GM12878 (cell line): ENCODE measurements around the gene SLC23A1. TPM values are rescaled to one million over a fixed set of nuclear protein-coding genes. Genes with fewer than 3 reads are reported as not detected.

Source experiments
- ATAC-seq: fragments of 200-7000 bp; cut with Tn5 transposase; 3 replicates; pipeline ENCODE4 v1.9.1; 2020; ENCODE audit warnings: mild to moderate bottlenecking, moderate library complexity
- BruUV-seq: library from RNA; stranded (reverse); fragments of 400-500 nt; replicated peaks from 2 replicates; lab custom pipeline; 2021; lab: Mats Ljungman, UMichigan
- CTCF ChIA-PET: fragments of 300-600 bp; sonication (Branson Sonifier 250); formaldehyde crosslinking; extraction: SDS; loops from one replicate; lab custom pipeline; 2021; ENCODE audit warnings: inconsistent platforms; lab: Yijun Ruan, JAX
- POLR2A ChIA-PET: fragments of 350-600 bp; formaldehyde crosslinking; extraction: SDS; loops from one replicate; lab custom pipeline; 2021; ENCODE audit warnings: inconsistent platforms; lab: Charles Lee
- RAD21 ChIA-PET: fragments of 300-600 bp; sonication (Branson Sonifier 250); formaldehyde crosslinking; loops from one replicate; lab custom pipeline; 2023; ENCODE audit warnings: antibody characterized with exemption; ENCODE audit not compliant: unreplicated experiment; lab: Charles Lee
- SMC1A ChIA-PET: fragments of 300-600 bp; sonication (Branson Sonifier 250); formaldehyde crosslinking; loops from one replicate; lab custom pipeline; 2023; ENCODE audit not compliant: unreplicated experiment, uncharacterized antibody; lab: Charles Lee
- DNase-seq: peaks from one replicate; pipeline ENCODE4 v3.0.0-alpha.2; 2011; ENCODE audit warnings: low read depth, low spot score
- FAIRE-seq: peaks from 3 replicates; lab custom pipeline; 2011; peaks lifted over from hg19 to GRCh38; lab: Jason Lieb, UNC
- H2AFZ ChIP-seq: 2 replicates; pipeline ENCODE4 v1.6.0; 2011; ENCODE audit warnings: low read depth, low read length, control low read depth; ENCODE audit not compliant: control insufficient read depth
- H3K27ac ChIP-seq: 2 replicates; pipeline ENCODE4 v1.5.1; 2011; ENCODE audit warnings: control low read depth; ENCODE audit not compliant: control insufficient read depth, insufficient read depth
- H3K27me3 ChIP-seq, 2 experiments: replicated peaks in 1 of 2; 2 replicates each; pipeline versions ENCODE4 v1.6.0 to v1.6.1; 2011; ENCODE audit warnings: low read length in 1 of 2; ENCODE audit not compliant: control insufficient read depth in 2 of 2, insufficient read depth in 2 of 2
- H3K36me3 ChIP-seq, 2 experiments: 2 replicates each; pipeline ENCODE4 v1.5.1; 2011; ENCODE audit warnings: low read length in 1 of 2; ENCODE audit not compliant: control insufficient read depth in 2 of 2, insufficient read depth in 2 of 2
- H3K4me1 ChIP-seq: 2 replicates; pipeline ENCODE4 v1.6.1; 2011; ENCODE audit warnings: mild to moderate bottlenecking, low read length, moderate library complexity, mixed read lengths; ENCODE audit not compliant: control insufficient read depth, insufficient read depth
- H3K4me2 ChIP-seq: 2 replicates; pipeline ENCODE4 v1.6.0; 2011; ENCODE audit warnings: control low read depth; ENCODE audit not compliant: control insufficient read depth, insufficient read depth
- H3K4me3 ChIP-seq: fragments of 200-600 bp; sonication (generic); 2 replicates; pipeline ENCODE4 v1.5.1; 2016
- H3K79me2 ChIP-seq: 2 replicates; pipeline ENCODE4 v1.6.0; 2011; ENCODE audit warnings: low read length; ENCODE audit not compliant: control insufficient read depth, insufficient read depth
- H3K9ac ChIP-seq: 2 replicates; pipeline ENCODE4 v1.8.0; 2011; ENCODE audit warnings: low read length, control low read depth, mixed read lengths; ENCODE audit not compliant: control insufficient read depth, insufficient read depth
- H3K9me3 ChIP-seq: replicated peaks from 3 replicates; pipeline ENCODE4 v1.5.1; 2011; ENCODE audit warnings: mild to moderate bottlenecking, low read length; ENCODE audit not compliant: control insufficient read depth, insufficient read depth
- H4K20me1 ChIP-seq: 2 replicates; pipeline ENCODE4 v1.6.0; 2011; ENCODE audit not compliant: control insufficient read depth, insufficient read depth
- BACH1 ChIP-seq: fragments of 450-650 bp; IDR thresholded peaks from 2 replicates; pipeline ENCODE4 v1.6.1; 2017; ENCODE audit warnings: mild to moderate bottlenecking, borderline replicate concordance
- BCL3 ChIP-seq: IDR thresholded peaks from 2 replicates; pipeline ENCODE4 v1.6.1; 2011; ENCODE audit warnings: borderline replicate concordance, low read depth, mild to moderate bottlenecking, moderate library complexity, low read length; ENCODE audit not compliant: insufficient read depth, poor library complexity, severe bottlenecking
- CTCF ChIP-seq, 3 experiments: IDR thresholded peaks in 2 of 3; conservative IDR thresholded peaks in 1 of 3; 2 replicates each; pipeline ENCODE4 v1.5.1; 2011; ENCODE audit warnings: low read depth in 3 of 3, low read length in 3 of 3, mild to moderate bottlenecking in 3 of 3, control low read depth in 2 of 3, moderate library complexity in 2 of 3, inconsistent platforms in 1 of 3, mixed read lengths in 1 of 3; ENCODE audit not compliant: control insufficient read depth in 2 of 3, insufficient read depth in 1 of 3; ENCODE audit errors: extremely low read depth in 1 of 3
- GABPA ChIP-seq: IDR thresholded peaks from 2 replicates; pipeline ENCODE4 v1.6.1; 2014; ENCODE audit warnings: antibody characterized with exemption, low read depth, mild to moderate bottlenecking, inconsistent platforms
- IKZF2 ChIP-seq, 2 experiments: fragments of 450-650 bp; IDR thresholded peaks; 2 replicates each; pipeline ENCODE4 v1.6.1; 2017; ENCODE audit warnings: mild to moderate bottlenecking in 2 of 2, moderate library complexity in 2 of 2
- KLF5 ChIP-seq: fragments of 450-650 bp; IDR thresholded peaks from 2 replicates; pipeline ENCODE4 v1.6.1; 2014; ENCODE audit warnings: mild to moderate bottlenecking; ENCODE audit not compliant: partially characterized antibody
- MLLT1 ChIP-seq: fragments of 450-650 bp; IDR thresholded peaks from 2 replicates; pipeline ENCODE4 v1.6.1; 2016; ENCODE audit warnings: mild to moderate bottlenecking
- MTA3 ChIP-seq: IDR thresholded peaks from 2 replicates; pipeline ENCODE4 v1.6.1; 2012; ENCODE audit warnings: low read length, inconsistent platforms, borderline replicate concordance
- PAX5 ChIP-seq: IDR thresholded peaks from 2 replicates; pipeline ENCODE4 v1.6.1; 2011; ENCODE audit warnings: low read depth, low read length, borderline replicate concordance
- RAD21 ChIP-seq: IDR thresholded peaks from 2 replicates; pipeline ENCODE4 v1.6.1; 2011; ENCODE audit warnings: mild to moderate bottlenecking, low read depth, low read length, moderate library complexity; ENCODE audit not compliant: insufficient read depth
- RFX5 ChIP-seq: IDR thresholded peaks from 2 replicates; pipeline ENCODE4 v1.6.1; 2011; ENCODE audit warnings: low read depth, low read length, improper control_type of control experiment
- SUZ12 ChIP-seq: fragments of 200-600 bp; sonication (generic); IDR thresholded peaks from one replicate; pipeline ENCODE4 v1.6.1; 2018; ENCODE audit warnings: antibody characterized with exemption, mild to moderate bottlenecking; ENCODE audit not compliant: unreplicated experiment
- WRNIP1 ChIP-seq: IDR thresholded peaks from 2 replicates; pipeline ENCODE4 v1.6.1; 2011; ENCODE audit warnings: low read depth, low read length, improper control_type of control experiment, borderline replicate concordance
- WGBS: methylation state at CpG from one replicate; pipeline ENCODE4 v1.1.6; 2016; ENCODE audit warnings: low lambda C conversion rate; ENCODE audit not compliant: insufficient replicate concordance, insufficient coverage; ENCODE audit errors: missing lambda C conversion rate; 5-methylcytosine and 5-hydroxymethylcytosine counted together
- in situ Hi-C: fragments of 300-500 bp; cut with MboI; formaldehyde crosslinking; loops from 9 replicates; pipeline ENCODE4 v1.14.3; 2018; ENCODE audit warnings: mixed read lengths
- intact Hi-C: fragments of 100-400 bp; cut with micrococcal nuclease; formaldehyde crosslinking; loops from one replicate; pipeline ENCODE4 v1.14.2; 2022; ENCODE audit not compliant: unreplicated experiment
- polyA plus RNA-seq, 11 experiments: library from polyadenylated mRNA; depleted of rRNA in 4 of 11; unstranded in 6 of 11; stranded (reverse) in 5 of 11; fragments of >200 nt; fragmentation: Nextera tagmentation in 4 of 11; fragmentation: Illumina TruSeq in 1 of 11; extraction: Ambion mirVana in 4 of 11; extraction: Trizol in 1 of 11; gene quantifications; 1 replicate in 1 of 11; 2 replicates in 10 of 11; pipeline versions ENCODE4 v1.2.1 to v1.2.3, GENCODE V29; 2011 to 2016; ENCODE audit warnings: inconsistent platforms in 2 of 11, missing spikeins in 2 of 11, low read depth in 1 of 11
- total RNA-seq, 4 experiments: library from RNA; depleted of rRNA in 3 of 4; stranded (reverse); fragments of >200 nt in 3 of 4; fragmentation: Illumina TruSeq in 1 of 4; extraction: Trizol in 1 of 4; gene quantifications; 2 replicates each; pipeline versions ENCODE4 v1.2.1 to v1.2.3, GENCODE V29; 2013 to 2021

SLC23A1 gene
- total and polyA plus RNA-seq, 10 of the 15 experiments (the other 5 are each of a cell fraction or from before 2014, with no cell fraction given) = 0.35 to 4.7 (median 1.6) TPM

- peak overlapping the region; percentile 42 for H3K9ac ChIP-seq
- peaks cover 35% of the 10 kb centered on the region for H3K79me2 ChIP-seq
- H3K27ac ChIP-seq = peak overlapping the region; percentile 62
- ChIA-PET RAD21 (interaction anchor here (0.7 to 1.0 kb wide), 2 partner anchors 19 to 919 kb away, joined by 3 read pairs; no protein-coding TSS in a partner anchor), POLR2A (interaction anchor here (0.7 to 6.8 kb wide), 3 partner anchors 11 to 66 kb away, joined by 3 to 74 read pairs (median 4); partner anchors contain the start of gene SPATA24), SMC1A (interaction anchor here (1.0 to 3.9 kb wide), 3 partner anchors 17 to 81 kb away, joined by 3 to 19 read pairs (median 3); partner anchors contain the start of gene SPATA24), CTCF (interaction anchor here (0.9 to 3.2 kb wide), 4 partner anchors 11 to 134 kb away, joined by 3 to 15 read pairs (median 4); partner anchors contain the start of gene PAIP2)
- no peaks in the 10 kb centered on the region; a peak in 2 of 4 replicates for H3K36me3 ChIP-seq
- FAIRE-seq = peak; percentile 82
- intact Hi-C loops = loop anchor here (5.0 kb wide), 1 partner anchor 188 kb away; the partner anchor contains the start of gene SIL1
- ATAC-seq = peak; percentile 2; the same call in 2 of the 3 replicates
- in situ Hi-C loops = no loop called here
- no peak for DNase-seq
- H4K20me1 ChIP-seq = no peaks in the 10 kb centered on the region
- H3K4me3 ChIP-seq = peak overlapping the region; percentile 17; the same call in 1 of the 2 replicates
- no peaks in the 10 kb centered on the region for H3K9me3 ChIP-seq
- TF ChIP-seq PAX5 (no peak), BACH1 (no peak), RAD21 (0 out of 2 replicates have a peak, but pooled peaks have one; percentile 17), MLLT1 (0 out of 2 replicates have a peak, but pooled peaks have one; percentile 21), CTCF (IDR thresholded peaks at IDR 0.05 in 2 of 3, conservative IDR thresholded peaks at IDR 0.05 in 1 of 3; ENCODE audit: control insufficient read depth in 2 of 3, extremely low read depth in 1 of 3, insufficient read depth in 1 of 3, low read depth in 3 of 3, low read length in 3 of 3) (peak; percentile 9 to 29 (median 9); a peak in 2 of 6 replicates), RFX5 (no peak), WRNIP1 (no peak), KLF5 (no peak), IKZF2 (IDR thresholded peaks at IDR 0.05) (peak in 1 of 2 experiments; percentile 36; a peak in 3 of 4 replicates), MTA3 (no peak), GABPA (no peak), BCL3 (peak; percentile 11), SUZ12 (no peak)
- no peak overlapping the region for H2AFZ ChIP-seq
- 38% methylated on average over 8 of the region's 8 CpGs for WGBS
- H3K27me3 ChIP-seq = no peaks in the 10 kb centered on the region
- no TSS peak for BruUV-seq
- H3K4me1 ChIP-seq = peaks cover 42% of the 10 kb centered on the region
- H3K4me2 ChIP-seq = peak overlapping the region; percentile 51
Observed at GRCh38 chr5:139385061-139386049, 2.3 kb upstream of the SLC23A1 start.
